Measurements from ENCODE around the gene UBALD1.

UBALD1 gene

DNA sequence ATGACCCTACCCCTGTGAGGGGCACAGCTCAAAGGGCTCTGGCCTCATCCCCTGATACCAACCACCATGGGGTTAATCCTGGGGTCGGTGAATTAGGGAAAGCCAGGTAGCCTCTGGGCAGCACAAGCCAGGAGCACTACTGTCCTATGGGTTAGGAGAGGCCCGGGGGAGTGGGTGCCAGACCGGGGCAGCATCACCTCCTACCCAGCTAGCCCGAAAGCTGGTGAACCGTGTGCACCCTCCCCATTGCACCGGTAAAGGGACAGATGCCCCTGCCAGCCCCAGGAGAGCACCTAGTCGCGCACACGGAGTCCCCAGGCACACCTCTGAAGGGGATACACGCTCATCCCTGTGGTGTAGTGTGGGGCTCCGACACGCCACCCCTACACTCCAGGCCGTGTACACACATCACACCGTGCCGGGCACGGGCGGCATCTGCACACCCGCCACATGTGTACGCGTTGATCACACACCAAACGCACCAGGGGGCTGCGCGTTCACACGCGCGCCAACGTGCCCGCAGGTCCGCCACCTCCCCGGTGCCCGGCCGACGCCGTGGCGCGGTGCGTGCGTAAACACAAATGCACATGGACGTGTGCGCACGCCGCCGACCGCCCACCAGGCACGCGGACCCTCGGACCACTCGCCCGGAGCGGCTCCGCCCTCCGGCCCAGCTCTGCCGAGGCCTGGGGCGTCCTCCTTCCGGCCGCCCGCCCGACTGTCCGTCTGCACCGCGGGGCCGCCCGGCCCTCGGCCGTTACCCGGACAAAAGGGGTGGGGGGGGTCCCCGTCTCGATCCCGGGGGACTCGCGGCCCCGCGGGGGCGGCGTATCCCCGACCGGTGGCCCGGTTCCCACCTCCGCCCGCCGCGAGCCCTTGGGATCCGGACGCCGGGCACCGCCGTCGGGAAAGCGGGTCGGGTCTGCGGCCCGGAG, 785 bp downstream of the UBALD1 start:
- FAIRE-seq: no peak

DNA sequence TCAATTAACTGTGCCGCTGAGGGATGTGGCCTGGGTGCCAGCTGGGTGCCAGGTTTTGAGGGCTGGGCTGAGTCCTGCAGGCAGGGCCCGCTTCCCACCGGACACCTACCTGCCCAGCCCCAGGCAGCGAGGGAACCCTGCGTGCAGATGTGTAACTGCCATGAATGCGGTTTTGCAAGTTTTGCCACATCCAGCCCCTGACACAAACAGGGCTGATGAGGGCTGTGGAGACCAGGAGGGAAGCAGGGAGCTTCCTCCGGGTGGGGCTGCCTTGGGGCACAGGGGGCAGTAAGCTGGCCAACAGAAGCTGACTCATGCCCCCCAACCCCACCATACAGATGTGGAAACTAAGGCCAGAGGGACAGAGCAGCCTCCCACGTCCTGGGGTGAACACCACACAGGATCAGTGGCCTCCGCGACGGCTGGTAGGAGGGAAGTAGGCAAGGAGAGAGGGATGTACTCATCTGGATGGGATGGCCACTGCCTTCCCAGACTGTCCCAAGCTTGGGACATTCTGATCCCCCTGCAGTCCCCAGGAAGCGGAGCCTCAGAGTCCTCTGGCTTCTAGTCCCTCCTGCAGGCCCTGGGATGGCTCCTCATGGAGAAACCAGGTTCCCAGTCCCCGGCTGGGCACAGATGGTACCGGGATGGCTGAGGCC, 1.6 kb downstream of the UBALD1 start:
- no peak for FAIRE-seq

DNA sequence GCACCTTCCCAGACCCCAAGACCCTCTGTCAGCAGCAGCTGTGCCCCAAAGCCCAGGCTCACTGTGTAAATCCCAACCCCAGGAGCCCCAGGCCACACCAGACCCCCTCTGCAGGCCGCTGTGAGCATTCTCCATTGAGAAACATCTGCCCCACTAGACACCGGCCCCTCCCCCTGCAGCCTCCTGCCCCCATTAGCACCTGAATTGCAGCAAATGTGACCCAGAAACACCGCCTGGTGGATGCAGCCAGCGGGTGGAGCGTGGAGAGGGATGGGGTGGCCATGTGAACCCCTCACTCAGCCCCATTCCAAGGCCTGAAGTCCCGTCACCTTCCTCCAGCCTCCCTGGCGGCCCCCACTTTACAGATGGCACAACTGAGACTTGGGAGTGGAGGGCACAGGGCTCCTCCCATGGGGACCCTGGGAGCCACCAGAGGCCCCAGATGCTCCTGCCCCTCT, 2.2 kb downstream of the UBALD1 start:
- FAIRE-seq: no peak

DNA sequence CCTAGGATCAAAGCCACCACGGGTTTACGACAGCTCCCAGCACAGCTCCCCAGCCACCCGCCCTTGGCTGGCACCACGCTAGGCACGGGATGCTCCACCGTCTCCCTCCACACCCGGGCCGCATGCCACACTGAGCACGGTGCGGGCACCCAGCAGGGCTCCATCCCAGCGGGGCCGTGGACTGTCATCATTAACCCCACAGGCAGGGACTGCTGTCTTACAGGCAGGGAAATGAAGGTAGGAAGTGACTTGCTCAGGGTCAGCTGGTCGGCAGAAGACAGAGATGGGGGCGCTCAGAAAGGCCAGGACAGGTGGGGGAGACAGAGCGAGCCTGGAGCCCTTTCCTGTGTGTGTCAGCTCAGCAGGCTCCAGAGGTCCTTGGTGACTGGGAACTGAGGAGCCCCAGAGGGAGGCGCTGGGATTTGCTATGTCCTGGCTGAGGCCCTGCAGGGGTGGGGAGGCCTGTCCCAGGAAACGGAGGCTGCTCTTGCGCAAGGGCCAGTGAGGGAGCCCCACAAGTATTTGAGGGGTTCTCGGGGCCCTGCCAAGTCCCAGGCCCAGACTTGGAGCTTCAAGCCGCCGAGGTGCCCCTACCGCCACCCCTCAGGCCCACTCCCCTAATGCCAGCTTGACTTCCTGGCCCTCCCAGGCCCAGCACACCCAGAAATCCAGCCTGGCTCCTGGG, 3.2 kb downstream of the UBALD1 start:
- FAIRE-seq: no peak

DNA sequence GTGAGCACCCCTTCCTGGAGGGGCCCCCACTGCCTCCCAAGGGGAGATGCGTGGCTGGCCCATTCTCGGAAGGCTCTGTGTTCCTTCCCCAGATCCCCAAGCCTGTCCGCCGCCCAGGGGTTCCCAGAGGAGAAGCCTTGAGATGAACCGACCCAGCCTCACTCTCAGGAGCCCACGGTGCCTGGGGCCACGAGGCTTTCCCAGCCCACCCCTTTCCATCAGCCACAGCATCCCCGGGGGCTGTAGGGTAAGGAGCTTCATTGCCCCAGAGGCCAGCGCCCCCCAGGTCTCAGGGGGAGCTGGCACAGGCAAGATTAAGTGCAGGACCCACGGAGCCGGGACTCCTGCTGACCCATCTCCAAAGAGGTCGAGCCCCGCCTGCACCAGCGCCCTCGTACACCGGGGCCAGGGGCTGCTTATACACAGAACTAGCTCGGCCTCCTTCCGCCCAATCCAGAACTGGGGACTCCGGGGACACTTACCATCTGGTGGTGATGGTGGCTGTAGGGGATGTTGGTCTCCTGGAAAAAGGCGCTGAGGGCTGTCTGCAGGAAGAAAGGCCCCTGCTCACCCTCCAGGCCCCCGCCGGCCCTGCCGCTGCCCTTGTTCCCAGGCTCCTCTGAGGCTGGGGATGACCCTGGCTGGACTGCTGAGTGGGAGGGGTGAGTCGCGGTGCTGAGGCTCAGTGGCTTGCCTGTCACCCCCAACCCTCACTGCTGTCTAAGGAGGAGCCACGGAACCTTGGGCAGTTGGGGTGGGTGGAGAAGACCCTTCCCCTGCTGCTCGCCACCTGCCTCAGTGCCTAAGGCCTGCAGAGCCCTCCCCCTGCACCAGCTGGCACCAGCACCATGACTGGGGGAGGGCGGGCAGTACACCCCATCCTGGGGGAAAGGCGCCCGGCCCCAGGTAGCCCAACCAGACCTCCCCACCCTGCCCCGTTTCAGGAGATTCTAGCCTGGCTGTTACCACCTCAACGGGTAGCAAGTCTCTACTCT, 4.4 kb downstream of the UBALD1 start:
- FAIRE-seq: no peak

DNA sequence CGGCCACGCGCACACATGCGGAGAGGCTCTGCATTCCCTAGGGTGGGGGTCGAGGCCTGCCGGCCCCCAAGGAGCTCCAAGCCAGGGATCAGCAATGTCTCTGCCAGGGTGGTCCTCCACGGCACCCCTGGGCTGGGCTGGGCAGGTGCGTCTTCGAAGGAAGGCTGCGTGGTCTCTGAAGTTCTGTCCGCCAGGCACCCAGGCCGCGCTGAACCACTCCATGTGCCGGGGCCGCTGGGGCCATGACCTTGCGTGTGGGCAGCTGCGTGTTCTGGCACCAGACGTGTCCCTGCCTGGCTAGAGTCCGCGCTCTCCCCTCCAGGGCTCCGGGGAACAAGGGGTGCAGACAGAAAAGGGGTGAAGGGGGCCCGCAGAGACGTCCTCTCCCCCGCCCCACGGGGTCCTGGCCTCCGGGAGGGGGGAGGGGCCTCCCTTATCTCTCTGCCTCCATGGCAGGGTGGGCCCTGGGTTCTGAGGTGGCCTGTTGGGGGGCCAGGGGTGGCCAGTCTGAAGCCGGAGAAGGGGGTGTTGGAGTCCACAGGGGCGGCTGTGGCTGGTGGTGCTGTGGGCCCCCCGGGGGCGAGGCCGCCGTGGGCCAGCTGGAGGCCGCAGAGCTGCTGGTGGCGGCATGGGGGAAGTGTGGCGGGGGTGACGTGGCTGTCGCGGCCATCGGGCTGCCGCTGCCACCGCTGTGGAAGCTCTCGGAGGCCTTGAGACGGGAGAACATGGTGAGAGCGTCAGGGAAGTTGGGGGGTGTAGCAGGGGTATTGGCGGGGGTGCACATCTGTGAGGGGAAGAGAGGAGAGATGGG, 5.3 kb downstream of the UBALD1 start:
- no peak for FAIRE-seq

DNA sequence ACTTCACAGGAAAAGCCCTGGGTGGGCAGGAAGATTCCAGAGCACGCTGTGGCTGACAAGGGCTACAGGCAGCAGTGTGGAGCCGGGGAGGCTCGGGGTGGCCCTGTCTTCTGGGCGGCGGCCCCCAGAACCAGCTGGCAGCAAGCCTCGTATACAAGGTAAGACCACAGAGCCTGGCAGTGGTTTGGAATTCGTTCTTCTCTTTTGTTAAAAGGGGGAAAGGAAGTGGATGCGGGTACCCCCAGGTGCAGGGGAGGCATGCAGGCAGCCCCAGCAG, 6.0 kb downstream of the UBALD1 start:
- FAIRE-seq: no peak

DNA sequence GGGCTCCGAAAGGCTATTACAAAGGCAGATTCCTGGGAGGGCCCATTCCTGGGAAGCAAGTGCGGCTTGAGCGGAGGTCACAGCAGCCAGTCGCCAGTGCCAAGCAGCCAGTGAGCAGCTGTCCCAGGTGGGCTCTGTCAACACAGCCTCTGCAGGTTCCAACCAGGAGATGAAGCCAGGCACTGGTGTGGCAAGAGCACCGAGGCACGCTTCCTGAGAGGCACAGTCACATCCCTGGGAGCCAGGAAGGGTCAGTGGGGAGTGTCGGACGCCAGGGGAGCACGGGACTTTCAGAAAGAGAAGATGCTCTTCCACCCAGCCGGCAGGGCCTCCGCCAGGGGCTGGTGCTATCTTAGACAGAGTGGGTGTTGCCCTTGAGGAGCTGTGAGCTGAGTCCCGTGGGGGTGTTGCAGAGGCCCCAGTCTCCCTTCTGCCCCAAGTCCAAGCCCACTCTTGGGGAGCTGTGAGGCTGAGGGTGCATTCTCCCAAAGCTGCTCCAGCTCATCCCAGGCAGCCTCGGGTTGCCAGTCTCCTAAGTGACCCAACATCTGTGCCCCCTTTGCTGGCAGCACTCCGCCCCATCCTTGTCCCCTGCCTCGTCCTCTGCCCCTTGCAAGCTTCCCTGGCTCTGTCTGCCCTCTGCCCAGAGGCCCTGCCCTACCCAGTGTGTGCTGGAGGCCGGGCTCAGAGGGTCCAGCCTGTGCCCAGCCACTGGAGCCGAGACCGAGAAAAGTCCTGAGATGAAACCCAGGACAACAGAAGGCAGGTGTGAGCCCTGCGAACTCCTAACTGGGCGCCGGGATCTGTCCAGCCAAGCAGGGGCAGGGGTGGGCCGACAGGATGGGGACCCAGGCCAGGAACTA, 6.6 kb downstream of the UBALD1 start:
- no peak for FAIRE-seq

DNA sequence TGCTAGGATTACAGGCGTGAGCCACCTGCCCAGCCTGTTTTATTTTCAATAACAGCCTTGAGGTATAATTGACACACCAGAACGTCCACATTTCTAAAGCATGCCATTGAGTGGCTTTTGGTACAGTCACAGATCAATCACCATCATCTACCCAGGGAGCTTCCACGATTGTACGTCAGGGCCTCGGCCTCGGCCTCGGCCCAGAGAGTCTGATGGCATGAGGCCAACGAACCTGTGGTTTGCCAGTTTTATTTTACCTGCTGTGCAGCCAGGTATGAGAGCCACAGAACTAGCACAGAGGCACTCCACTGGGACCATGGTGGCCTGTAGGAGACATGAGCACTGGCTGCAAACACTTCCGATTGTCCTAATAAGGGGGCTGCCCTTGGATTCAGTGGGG, 8.3 kb downstream of the UBALD1 start:
- no peak for FAIRE-seq

DNA sequence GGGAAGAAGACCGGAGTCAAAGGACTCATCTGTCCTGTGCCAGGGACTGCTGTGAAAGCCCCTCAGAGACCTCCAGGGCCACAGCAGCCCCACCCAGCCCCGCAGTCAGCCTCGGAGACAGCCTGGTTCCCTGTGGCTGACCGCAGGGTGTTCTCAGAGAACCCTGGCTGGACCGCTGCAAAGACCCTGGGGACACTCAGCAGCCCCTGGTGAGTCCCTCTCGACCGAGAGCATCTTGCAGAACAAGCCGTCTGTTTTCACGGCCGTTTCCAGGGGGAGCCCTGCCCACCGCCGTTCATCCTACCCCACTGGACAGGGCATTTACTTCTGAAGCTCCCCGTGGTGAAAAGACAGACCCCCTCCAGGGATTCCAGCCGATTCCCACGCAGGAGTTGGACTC, 10.3 kb downstream of the UBALD1 start:
- FAIRE-seq: no peak

DNA sequence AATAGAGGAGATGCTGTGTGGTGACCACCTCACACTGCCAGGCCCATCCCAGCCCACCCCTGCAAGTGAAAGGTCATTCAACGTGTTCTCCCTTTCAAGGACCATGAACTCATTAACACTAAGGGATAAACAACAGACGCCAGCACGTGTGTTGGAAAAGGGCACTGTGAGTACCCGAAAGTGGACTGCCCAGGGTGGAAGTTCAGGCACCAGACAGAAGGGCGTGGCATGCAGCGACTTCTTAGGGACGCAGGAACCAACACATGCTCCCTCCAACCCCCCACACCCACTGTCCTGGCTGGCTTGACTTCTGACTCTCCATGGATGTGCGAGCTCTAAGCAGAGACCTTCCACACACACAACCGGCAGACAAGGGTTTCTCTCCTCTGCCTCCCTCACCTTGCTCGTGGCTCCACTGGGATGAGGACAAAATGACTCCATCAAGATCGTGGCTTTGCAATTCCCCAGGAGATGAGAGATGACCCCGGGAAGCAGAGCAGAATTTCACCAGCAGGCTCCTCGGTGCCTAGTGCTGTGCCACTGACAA, 11.0 kb downstream of the UBALD1 start:
- no peak for FAIRE-seq

DNA sequence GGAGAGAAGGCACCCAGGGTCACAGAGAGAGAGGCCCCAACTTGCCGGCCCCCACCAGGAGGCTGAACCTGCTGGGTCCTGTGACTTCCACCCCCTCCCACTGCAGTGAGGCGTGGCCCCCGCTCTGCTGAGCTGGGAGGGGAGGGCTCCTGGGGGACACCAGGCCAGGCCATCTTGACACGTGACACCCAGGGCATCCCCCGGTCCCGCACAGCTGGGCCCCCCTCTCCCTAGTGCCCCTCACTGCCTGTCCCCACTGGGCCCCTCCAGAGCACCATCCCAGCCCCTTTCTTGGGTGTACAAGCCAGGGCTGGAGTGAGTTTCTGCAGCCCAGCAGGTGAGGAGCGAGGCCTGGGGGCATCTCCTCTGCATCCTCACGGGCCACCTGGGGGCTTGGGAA, 12.4 kb downstream of the UBALD1 start:
- FAIRE-seq: no peak

DNA sequence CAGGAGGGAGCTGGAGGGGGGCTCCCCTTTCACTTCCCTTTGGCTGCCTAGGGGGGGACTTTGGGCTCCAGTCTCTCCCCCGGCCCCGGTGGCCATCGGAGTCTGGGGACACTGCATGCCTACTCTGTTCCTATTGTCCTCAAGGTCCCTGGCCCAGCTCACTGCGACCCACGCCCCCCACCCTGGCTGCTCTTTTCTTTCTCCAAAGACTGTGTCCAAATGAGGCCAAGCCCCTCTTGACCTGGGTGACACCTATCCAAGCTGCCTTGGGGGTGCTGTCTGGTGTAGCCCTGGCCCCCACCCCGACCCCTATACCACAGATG, 12.9 kb downstream of the UBALD1 start:
- FAIRE-seq: no peak

DNA sequence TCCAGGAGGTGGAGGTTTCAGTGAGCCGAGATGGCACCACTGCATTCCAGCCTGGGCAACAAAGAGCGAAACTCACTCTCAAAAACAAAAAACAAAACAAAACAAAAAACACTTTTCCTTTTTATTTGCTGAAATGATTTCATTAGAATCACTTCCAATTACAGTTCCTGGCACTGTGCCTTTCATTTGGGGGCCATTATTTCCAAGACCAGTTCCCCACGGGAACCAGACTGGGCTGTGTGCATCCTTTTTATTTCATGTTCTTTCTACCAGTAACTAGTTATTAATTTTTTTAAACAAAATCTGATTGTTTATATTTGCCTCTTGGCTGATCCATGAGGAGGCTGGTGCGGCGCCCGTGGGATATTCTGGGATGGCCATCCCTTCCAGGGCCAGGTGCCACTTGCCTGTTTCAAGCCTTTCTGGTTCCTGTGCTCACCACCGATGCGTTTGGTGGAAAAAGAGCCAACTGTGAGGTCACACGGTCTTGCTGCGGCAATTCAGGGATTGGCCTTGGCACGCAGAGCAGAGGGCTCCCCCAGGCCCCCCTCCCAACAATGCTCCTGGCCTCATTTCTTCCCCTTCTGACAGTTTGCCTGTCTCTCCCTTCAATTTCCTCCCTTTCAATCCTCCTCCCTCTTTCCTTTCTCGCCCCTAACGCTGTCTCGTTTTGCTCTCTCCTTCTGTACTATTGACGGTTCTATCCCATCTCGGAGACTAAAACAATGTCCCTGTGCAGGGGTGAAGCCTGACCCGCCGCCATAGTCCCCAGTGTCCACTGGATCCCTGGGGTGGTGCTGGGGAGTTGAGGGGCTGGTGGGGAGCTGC, 13.4 kb downstream of the UBALD1 start:
- FAIRE-seq: no peak

DNA sequence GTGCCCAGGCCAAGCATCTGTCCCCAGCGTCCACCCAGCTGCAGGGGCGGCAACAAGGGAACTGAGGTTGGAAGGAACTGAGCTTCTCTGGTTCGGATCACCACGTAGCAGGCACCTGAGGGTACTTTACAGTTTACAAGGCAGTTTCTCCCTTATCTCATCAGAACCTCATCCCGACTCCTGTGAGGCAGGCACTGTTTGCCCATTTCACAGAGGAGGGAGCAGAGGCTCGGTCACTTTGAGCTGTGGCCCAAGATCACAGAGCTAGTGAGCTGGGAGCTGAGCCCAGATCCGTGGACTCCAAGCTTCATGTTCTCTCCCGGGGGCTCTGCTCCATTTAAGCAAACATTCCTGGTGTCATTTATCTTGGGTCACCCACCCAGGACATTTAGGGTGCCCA, 15.1 kb downstream of the UBALD1 start:
- FAIRE-seq: no peak

DNA sequence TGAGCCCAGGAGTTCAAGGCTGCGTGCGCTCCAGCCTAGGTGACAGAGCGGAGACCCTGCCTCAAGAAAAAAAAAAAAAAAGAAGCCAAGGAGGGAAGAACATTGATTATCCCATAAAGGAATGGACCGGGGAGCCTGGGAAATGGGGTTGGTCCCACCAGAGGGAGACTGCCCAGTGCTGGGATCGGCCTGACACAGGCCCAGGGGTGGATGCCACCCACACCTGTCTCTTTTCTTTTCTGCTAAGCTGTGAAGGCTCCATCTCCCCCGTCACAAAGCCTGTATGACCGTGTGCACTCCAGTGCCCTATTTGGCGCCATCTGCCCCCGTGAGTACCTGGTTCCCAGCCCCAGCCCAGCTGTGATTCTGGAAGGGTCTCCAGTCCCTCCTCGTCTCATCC, 15.7 kb downstream of the UBALD1 start:
- no peak for FAIRE-seq

DNA sequence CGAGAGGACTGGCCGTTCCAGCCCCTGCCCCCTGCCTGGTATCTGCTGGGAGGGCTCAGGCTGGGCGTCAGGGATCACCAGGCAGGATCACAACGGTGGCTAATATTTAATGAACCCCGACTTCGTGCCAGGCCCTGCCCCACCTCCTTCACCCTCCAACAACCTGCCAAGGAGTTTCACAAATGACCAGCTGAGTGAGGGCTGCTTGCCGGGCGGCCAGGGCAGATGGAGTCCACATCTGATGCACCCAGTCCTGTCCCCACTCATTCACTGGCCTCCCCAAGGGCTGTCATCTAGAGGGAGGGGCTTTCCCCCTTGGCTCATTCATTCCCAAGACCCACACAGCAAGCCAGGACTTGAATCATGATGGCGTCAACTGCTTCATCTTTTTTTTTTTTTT, 17.5 kb downstream of the UBALD1 start:
- no peak for FAIRE-seq

DNA sequence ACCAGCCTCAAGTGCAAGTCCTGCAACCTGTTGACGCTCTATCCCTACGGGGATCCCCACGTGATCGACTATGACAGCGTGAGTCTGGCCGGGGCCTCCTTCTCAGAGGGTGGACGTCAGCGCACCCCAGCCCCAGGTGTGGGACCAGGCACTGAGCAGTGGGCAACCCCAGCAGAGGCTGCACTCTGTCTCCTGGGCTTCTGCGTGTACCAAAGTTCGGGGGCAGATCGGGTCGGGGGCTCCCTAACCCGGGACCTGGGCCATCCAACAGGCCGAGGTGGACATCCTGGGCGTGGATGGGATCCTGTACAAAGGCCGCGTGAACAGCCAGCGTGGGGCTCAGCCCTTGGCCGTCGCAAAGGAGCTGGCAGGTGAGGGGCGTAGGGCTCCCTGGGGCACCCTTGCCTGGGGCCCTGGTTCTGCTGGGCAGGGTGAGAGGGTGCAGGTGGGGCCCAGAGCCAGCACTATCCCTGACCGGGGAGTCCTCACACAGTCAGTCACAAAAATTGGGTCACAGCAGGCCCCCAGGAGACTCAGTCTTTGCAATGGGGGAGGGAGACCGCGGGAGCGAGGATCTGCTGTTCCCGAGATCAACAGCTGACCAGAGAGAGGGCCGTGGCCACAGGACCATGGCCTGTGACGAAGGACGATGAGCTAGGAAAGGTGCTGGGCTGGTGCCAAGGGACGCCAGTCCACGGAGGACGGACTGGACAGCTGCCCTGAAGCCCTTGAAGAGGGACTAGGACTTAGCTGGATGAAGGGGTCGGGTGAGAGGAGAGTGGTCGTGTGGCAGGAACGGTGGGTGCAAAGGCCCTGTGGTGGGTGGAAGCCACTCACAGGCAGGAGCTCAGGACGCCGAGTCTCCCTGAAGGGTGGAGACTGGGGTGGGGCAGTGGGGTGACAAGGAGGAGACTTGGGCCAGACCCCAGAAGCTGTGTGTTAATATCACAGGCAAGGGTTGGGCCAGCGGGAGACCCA, 20.0 kb downstream of the UBALD1 start:
- no peak for FAIRE-seq

Measured in endometrium (tissue), 2 donors.